Iris pigment epithelial cell (primary cell): ENCODE measurements around the gene MTFMT.
A peak's percentile ranks its signal among the peaks of the same experiment; 100 is the strongest.
"Not testable (repeated sequence)": the region's sequence is repeated elsewhere in the genome, so short reads cannot be mapped to it uniquely, and the experiment has no call there.

Source experiments
- DNase-seq: peaks from one replicate; pipeline ENCODE4 v3.0.0-alpha.2; 2011; ENCODE audit warnings: low read depth

MTFMT gene

DNA sequence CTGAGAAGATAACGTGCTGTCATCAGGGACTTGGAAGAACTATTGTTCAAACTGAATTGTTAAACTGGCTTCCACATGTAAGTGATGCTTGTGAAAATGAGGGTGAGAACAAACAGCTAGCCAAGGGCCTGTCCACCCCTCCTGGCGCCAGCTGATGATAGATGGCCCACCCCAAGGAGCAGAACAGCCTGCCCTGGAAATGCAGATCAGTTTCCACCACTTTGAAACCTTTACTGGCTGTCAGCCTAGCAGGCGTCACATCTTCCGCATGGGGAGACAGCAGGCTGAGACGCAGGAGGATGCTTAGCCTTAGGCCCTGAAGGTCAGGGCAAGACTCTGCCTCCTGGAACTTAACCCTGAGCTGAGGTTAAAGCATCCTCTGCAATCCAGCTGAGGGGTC, 9.4 kb upstream of the MTFMT start:
- DNase-seq: no peak

DNA sequence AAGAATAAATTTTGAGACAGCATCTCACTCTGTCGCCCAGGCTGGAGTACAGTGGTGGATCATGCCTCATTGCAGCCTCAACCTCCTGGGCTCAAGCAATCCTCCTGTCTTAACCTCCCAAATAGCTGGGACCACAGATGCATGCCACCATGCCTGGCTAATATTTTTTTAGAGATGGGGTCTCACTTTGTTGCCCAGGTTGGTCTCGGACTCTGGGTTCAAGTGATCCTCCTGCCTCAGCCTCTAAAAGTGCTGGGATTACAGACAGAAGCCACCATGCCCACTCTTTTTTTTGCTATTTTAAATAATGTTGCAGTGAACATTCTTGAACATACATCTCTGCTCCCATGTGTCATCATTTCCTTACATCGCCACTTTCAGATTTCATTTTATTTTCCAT, 9.0 kb upstream of the MTFMT start:
- no peak for DNase-seq

- no peak for DNase-seq
Observed at GRCh38 chr15:65037309-65037708, 7.9 kb upstream of the MTFMT start.

DNA sequence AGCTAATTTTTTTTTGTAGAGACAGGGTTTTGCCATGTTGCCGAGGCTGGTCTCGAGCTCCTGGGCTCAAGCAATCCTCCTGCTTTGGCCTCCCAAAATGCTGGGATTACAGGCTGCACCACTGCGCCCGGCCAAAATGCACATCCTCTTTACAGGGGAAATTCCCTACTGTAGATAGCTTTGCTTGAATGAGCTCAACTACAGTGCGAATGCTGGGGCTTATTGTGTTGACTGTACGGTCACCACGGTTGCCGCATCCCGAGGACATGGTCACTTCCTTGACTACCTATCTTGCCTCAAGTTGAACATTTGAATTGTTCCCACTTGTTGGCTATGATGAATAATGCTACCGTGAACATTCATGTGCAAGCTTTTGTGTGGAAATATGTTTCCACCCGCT, 5.3 kb upstream of the MTFMT start:
- no peak for DNase-seq

DNA sequence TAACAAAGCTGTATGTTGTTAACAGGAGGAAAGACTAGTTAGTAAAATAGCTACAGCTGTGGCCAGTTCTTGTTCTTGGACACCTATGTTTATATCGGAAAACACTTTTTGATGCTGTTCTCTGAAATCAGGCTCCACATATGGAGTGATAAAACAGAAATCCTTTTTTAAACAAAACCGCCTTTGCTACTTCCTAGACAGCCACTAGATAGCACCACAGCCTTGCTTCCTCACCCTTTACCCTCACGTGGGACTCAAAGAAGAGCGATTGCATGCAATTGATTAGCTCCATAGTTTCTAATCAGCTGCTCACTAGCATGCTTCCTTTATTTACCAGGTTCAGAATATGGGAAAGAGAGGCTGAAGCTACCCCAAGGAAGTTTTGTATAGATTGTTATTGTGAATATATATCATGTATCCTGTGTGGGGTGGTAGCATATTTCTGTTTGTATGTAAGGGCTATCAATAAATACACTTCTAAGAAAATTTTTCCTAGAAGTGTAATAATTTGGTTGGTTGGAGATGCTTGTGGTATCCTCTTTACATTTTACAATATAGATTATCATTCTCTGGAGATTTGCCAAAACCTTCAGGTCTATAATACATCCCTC, 4.3 kb upstream of the MTFMT start:
- DNase-seq: peak; percentile 61

- peak; percentile 54 for DNase-seq
Observed at GRCh38 chr15:65032801-65033537, 3.5 kb upstream of the MTFMT start.

- DNase-seq: no peak
Observed at GRCh38 chr15:65029736-65030208, 333 bp upstream of the MTFMT start.

DNA sequence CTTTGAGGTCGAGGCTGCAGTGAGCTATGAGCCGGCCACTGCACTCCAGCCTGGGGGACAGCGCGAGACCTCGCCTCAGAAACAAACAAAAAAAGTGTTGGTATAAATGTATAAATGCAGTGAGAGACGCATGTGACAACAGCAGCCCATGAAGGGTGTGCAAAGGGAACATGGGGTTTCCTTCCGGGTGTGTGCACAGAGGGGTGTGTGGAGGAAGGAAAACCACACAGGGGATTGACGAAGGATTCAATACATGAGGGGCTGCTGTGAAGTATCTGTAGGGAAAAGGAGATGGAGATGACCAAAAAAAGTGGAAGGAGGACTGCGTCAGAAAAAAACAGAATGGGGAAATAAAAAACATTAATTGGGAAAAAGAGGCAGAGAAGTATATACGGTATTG, 1.1 kb downstream of the MTFMT start:
- no peak for DNase-seq

- no peak for DNase-seq
Observed at GRCh38 chr15:65027593-65027992, 1.8 kb downstream of the MTFMT start.

- no peak for DNase-seq
Observed at GRCh38 chr15:65026756-65027155, 2.7 kb downstream of the MTFMT start.

DNA sequence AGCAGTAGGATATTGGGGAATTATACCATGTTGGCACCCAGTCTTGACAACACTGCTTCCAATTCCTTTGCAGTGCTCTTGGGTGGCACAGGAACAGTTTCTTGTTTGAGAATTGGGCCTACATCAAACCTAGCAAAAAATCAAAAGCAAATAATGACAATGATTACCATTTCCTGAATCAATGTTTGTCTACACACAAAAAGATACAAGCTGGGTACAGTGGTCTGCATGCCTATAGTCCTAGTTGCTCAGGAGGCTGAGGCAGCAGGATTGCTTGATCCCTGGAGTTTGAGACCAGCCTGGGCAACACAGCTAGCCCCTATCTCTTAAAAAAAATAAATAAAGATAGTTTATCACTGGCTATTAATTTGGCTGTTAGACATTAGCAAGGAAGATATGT, 8.0 kb downstream of the MTFMT start:
- no peak for DNase-seq

DNA sequence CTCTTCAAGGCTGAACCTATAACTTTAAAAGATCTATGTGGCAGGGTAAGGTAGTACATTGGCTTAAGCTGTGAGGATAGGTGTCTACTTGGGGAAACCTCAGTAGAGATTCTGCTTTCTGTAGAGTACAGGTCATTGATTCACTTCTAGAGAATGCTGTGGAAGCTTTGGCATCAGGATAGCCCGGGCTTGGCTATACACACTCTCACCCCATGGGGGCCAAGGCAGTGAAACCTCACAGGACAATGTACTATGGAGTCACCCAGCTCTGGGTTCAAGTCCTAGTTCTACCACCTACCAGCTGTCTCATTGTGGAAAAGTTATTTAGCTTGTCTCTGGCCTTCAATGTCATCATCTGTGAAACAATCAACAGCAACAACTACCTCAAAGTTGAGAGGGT, 9.0 kb downstream of the MTFMT start:
- no peak for DNase-seq

GRCh38 chr15:65011198-65011597, 18.2 kb downstream of the MTFMT start:
- not testable (repeated sequence) for DNase-seq

DNA sequence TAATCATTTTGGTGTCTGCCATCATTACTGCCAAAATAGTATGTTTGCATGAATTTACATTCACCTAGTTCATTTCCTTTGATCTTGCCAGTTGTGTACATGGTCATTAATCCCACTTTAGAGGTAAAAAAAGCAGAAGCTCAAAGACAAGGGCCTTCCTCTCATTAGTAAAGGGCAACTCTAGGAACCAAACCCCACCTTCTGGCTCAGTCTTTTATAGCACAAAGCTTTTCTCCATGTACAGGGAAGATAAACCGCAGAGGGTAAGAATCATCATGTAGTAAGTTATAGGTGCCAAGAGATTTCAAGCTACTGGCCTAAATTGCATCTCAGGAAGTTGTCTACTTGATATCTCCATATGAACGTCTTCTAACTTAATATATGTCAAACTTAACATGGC, 20.5 kb downstream of the MTFMT start:
- DNase-seq: no peak

DNA sequence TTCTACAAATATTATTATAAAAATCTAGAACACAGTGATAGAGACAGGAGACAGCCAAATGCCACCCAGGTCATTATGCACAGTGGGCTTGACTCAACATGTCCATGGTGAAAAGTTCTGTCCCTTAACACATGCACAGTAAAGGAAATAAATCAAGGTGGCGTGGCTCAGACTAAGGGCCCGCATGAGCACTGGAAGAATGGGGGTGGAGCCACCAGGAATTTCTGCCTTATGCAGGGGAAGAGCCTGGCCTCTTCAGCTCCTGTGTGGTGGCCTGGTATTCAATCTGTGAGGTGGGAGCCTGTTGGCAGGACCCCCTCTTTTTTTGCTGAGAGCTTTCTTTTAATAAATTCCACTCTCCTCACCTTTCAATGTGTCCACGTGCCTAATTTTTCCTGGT, 22.6 kb downstream of the MTFMT start:
- no peak for DNase-seq

GRCh38 chr15:65004993-65005392, 24.4 kb downstream of the MTFMT start:
- no peak for DNase-seq

DNA sequence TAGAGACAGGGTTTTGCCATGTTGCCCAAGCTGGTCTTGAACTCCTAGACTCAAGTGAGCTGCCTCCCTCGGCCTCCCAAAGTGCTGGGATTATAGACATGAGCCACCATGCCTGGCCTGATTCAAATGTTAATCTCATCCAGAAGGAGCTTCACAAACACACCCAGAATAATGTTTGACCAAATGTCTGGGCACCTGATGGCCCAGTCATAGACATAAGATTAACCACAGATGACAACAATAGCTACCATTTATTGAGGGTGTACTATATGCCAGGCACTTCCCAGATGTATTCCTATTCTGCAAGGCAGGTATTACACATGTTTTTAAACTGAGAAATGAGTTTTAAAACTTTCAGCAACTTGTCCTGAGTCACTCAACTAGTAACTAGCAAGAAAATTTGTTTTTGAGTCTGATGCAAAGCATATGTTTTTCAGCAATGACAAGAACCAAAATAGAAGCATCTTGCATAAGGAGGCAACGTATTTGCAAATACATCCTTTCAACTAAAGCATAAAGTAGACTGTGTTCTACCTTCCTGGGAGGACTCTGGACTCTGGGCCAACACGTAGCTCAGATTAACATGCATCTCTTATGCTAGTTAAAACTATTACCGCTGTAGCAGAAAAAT, 31.6 kb downstream of the MTFMT start:
- no peak for DNase-seq

DNA sequence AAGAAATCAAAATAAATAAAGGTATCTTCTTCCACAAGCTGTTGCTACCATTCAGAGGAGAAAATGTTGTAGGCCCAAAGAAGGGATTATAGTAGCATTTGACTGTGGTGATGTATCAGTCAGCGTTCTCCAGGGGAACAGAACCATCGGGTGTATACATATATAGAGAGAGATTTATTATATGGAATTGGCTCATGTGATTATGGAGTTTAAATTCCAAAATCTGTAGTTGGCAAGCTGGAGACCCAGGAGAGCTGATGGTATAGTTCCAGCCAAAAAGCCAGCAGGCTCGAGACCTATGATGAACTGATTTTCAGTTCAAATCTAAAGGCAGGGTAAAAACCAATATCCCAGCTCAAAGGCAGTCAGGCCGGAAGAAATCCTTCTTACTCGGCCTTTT, 32.4 kb downstream of the MTFMT start:
- no peak for DNase-seq

DNA sequence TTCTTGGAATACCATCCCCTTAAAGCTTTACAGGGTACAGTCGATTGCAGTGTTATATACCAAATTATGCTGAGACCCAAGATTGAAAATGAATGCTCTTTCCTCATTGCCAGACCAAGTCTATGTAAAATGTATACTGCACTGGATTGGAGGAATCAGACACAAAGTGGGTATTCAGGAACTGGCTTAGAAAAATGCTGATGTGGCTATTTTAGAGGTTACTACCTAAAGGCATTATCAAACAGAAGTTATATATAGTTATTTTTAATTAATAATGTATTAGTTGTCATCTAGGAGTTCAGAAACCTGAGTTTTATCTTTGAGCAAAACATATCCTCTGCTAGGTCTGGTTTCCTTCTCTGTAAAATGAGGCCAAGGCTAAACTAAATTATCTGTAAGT, 36.1 kb downstream of the MTFMT start:
- DNase-seq: no peak

DNA sequence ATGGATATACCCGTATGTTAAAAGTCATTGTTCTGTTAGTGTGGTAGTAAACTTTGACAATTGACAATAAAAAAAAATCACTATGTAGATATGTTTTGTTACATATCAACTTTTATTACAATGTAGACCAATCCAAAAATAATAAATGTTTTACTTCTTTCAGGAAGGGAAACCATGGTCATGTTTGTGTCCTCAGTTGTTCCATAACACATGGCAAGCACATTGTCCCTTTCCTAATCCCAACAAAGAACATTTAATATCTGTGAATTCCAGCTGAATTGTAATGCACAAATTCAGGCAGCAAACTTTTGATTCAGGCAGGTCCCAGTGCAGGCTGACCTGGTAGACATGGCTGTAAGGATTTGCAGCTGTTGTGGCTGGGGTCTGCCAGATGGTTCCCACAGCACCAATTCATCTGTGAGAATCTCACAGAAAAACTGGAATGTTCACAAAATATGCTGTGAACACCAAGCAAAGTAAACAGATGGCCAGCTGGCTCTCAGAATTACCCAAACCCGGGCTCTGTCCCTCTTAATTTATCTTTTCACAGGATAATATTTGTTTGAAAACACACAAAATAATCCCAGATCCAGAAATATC, 37.8 kb downstream of the MTFMT start:
- no peak for DNase-seq

DNA sequence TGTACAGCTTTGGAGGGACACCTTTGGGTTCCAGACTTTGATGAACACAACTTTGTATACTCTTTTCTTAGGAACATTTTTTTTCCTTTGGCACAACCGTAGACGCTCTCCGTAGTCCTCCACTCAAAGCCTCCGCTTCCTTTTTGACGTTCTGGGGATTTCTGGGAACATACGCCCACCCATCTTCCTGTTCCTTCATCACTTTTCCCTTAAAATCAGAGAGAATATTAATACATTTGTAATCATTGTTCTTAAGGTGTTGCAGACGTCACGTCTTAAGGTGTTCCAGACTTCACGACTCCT, 39.3 kb downstream of the MTFMT start:
- no peak for DNase-seq

DNA sequence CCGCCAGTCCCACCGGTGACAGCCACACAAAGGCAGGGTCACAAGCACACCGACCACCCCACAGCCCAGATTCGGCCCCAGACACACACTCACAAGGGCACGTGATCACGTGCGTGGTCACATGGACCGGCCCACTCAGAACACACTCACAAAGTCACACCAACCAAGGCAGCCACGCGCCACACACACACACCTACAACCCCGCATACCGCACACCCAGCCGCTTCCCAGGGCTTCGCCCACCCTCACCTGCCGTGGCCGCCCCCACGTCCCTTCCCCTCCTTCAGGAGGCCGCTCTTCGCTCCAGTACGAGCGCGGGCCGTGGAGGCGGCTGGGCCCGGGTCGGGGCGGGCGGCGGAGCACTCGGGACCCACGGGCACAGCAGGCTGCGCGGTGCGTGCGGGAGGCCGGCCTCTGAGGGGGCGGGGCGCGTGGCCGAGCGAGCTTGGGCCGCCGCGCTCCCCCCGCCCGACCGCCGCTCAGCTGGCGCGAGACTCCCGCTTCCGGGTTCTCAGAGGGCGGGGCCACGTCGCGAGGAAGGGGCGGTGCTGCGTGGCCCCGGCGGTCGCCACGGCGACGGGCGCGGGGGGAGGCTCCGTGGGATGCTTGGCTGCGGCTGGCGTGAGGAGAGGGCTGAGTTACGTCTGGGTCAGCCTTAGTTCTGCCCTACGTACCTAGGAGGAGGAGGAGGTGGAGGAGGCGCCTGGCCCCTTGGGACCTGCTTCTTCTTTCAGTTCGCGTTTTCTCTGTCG, 39.8 kb downstream of the MTFMT start, which contains the start of gene SPG21:
TSS of gene SPG21 (minus strand) at position 499 of the 752 bp plus-strand sequence. CDS start 6,345 bp downstream, outside the sequence.
- DNase-seq: peak; percentile 95
